ENCODE measurements around the gene OR7G2.

GRCh38 chr19:9150650-9151049 lies 43.4 kb upstream of the OR7G2 start:
- no peak for TF ChIP-seq POLR2AphosphoS5 (IDR thresholded peaks at IDR 0.05; ENCODE audit: borderline replicate concordance, low read depth, low read length)
- TF ChIP-seq EZH2 (IDR thresholded peaks at IDR 0.05): no peak
- TF ChIP-seq FOXP2 (optimal IDR thresholded peaks at IDR 0.05; ENCODE audit: control extremely low read depth, extremely low read length, insufficient read depth): no peak
